Gastrocnemius medialis (tissue), 4 donors: ENCODE measurements around the gene SLK. TPM values are rescaled to one million over a fixed set of nuclear protein-coding genes. Genes with fewer than 3 reads are reported as not detected.

Source experiments
- ATAC-seq, 2 donors: fragments of 150-250 bp; one replicate each; pipeline ENCODE4 v1.9.1; 2016
- DNase-seq, 2 donors: peaks; one replicate each; pipeline ENCODE4 v3.0.0-alpha.2; 2019
- H3K27ac ChIP-seq, 4 donors: fragments of 200-600 bp; sonication (generic); 1 replicate in 1 of 4; 2 replicates in 3 of 4; pipeline ENCODE4 v1.5.1; 2016 to 2018; ENCODE audit warnings: mild to moderate bottlenecking in 2 of 4, moderate library complexity in 1 of 4
- H3K27me3 ChIP-seq, 3 donors: fragments of 200-600 bp; sonication (generic) in 2 of 3; 1 replicate in 1 of 3; 2 replicates in 2 of 3; pipeline versions ENCODE4 v1.5.1 to v1.6.0; 2016 to 2019; ENCODE audit warnings: mild to moderate bottlenecking in 1 of 3, moderate library complexity in 1 of 3
- H3K36me3 ChIP-seq, 2 donors: fragments of 200-600 bp; sonication (generic) in 1 of 2; one replicate each; pipeline ENCODE4 v1.5.1; 2017 to 2018
- H3K4me1 ChIP-seq, 2 donors: fragments of 200-600 bp; sonication (generic) in 1 of 2; one replicate each; pipeline ENCODE4 v1.5.1; 2016 to 2017; ENCODE audit warnings: mild to moderate bottlenecking in 2 of 2
- H3K4me3 ChIP-seq, 4 donors: fragments of 200-600 bp; sonication (generic) in 3 of 4; 1 replicate in 1 of 4; 2 replicates in 3 of 4; pipeline ENCODE4 v1.5.1; 2016 to 2019; ENCODE audit warnings: mild to moderate bottlenecking in 2 of 4
- H3K9me3 ChIP-seq, 3 donors: fragments of 200-600 bp; sonication (generic) in 2 of 3; 1 replicate in 1 of 3; 2 replicates in 2 of 3; pipeline ENCODE4 v1.5.1; 2016 to 2019
- POLR2A ChIP-seq, 2 donors: fragments of 450-650 bp; IDR thresholded peaks; one replicate each; pipeline ENCODE4 v1.6.1; 2017; ENCODE audit warnings: antibody characterized with exemption in 2 of 2, mild to moderate bottlenecking in 2 of 2, moderate library complexity in 2 of 2
- in situ Hi-C, 4 donors: fragments of 200-750 bp; cut with MboI; loops; one replicate each; pipeline versions ENCODE4 v1.15.0 to v1.8.0; 2017; ENCODE audit warnings: low sequenced_read_pairs in 4 of 4
- intact Hi-C: fragments of 100-400 bp; cut with DNase I; formaldehyde crosslinking; loops from one replicate; pipeline ENCODE4 v1.15.1; 2023; ENCODE audit warnings: low total_unique reads
- total RNA-seq, 4 donors: library from RNA; depleted of rRNA; stranded (reverse); fragments of >200 nt; gene quantifications; one replicate each; pipeline versions ENCODE4 v1.1.0 to v1.2.3, GENCODE V29; 2016
- TF ChIP-seq, protein P1 (sequence below), 5 experiments: fragments of 450-650 bp in 3 of 5; fragments of 200-600 bp in 2 of 5; sonication (generic) in 2 of 5; IDR thresholded peaks in 4 of 5; conservative IDR thresholded peaks in 1 of 5; 1 replicate in 4 of 5; 2 replicates in 1 of 5; pipeline ENCODE4 v1.5.1; 2016 to 2019; ENCODE audit warnings: antibody characterized with exemption in 5 of 5, mild to moderate bottlenecking in 3 of 5, moderate library complexity in 3 of 5

SLK gene
- total RNA-seq, 4 donors from 2014 or later: 43.3 to 53.3 (median 49.8) TPM

DNA sequence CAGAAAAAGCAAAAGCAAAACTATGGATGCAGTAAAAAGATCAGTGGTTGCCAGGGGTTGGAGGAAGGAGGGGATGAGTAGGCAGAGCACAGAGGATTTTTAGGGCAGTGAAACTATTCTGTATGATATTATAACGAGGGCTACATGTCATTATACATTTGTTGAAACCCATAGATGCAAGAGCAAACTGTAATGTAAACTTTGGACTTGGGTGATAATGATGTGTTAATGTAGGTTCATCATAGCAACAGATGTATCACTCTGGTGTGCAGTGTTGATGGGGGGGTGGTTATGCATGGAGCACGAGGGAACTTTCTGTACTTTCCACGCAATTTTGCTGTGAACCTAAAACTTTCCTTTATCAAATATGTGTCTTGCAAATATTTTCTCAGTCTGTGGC is 23.2 kb downstream of the SLK start:
- DNase-seq (no peak), ATAC-seq (no peak)
- peaks cover 0 to 13% of the 10 kb centered on the region in 2 donors for H3K36me3 ChIP-seq
- no peaks in the 10 kb centered on the region for H3K9me3 ChIP-seq
- TF ChIP-seq, protein P1, sequence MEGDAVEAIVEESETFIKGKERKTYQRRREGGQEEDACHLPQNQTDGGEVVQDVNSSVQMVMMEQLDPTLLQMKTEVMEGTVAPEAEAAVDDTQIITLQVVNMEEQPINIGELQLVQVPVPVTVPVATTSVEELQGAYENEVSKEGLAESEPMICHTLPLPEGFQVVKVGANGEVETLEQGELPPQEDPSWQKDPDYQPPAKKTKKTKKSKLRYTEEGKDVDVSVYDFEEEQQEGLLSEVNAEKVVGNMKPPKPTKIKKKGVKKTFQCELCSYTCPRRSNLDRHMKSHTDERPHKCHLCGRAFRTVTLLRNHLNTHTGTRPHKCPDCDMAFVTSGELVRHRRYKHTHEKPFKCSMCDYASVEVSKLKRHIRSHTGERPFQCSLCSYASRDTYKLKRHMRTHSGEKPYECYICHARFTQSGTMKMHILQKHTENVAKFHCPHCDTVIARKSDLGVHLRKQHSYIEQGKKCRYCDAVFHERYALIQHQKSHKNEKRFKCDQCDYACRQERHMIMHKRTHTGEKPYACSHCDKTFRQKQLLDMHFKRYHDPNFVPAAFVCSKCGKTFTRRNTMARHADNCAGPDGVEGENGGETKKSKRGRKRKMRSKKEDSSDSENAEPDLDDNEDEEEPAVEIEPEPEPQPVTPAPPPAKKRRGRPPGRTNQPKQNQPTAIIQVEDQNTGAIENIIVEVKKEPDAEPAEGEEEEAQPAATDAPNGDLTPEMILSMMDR (IDR thresholded peaks at IDR 0.05 in 4 of 5, conservative IDR thresholded peaks at IDR 0.05 in 1 of 5): no peak
- no peak for TF ChIP-seq POLR2A (IDR thresholded peaks at IDR 0.05)
- in situ Hi-C loops: loop anchor here in 1 of 4 donors (25.0 kb wide), 1 partner anchor 103 kb away; no protein-coding TSS in a partner anchor
- H3K4me3 ChIP-seq: no peak overlapping the region
- intact Hi-C loops: no loop called here
- no peak overlapping the region for H3K27ac ChIP-seq
- H3K4me1 ChIP-seq: peaks cover 12 to 14% of the 10 kb centered on the region in 2 donors
- no peaks in the 10 kb centered on the region for H3K27me3 ChIP-seq

- in situ Hi-C loops: loop anchor here in 1 of 4 donors (25.0 kb wide), 1 partner anchor 103 kb away; no protein-coding TSS in a partner anchor
- no peak for TF ChIP-seq POLR2A (IDR thresholded peaks at IDR 0.05)
- TF ChIP-seq, protein P1 (IDR thresholded peaks at IDR 0.05 in 4 of 5, conservative IDR thresholded peaks at IDR 0.05 in 1 of 5): no peak
- Histone ChIP-seq H3K27ac (no peak overlapping the region), H3K27me3 (no peaks in the 10 kb centered on the region), H3K36me3 (peaks cover 0 to 13% of the 10 kb centered on the region in 2 donors), H3K9me3 (no peaks in the 10 kb centered on the region), H3K4me1 (peaks cover 12 to 14% of the 10 kb centered on the region in 2 donors), H3K4me3 (no peak overlapping the region)
- intact Hi-C loops: no loop called here
- DNase-seq: no peak
- no peak for ATAC-seq
Measured at GRCh38 chr10:103990531-103990930, 23.6 kb downstream of the SLK start.

GRCh38 chr10:103991393-103992128 is 24.6 kb downstream of the SLK start:
- in situ Hi-C loops (loop anchor here in 1 of 4 donors (25.0 kb wide), 1 partner anchor 104 kb away; no protein-coding TSS in a partner anchor), intact Hi-C loops (no loop called here)
- ATAC-seq (no peak), DNase-seq (no peak)
- Histone ChIP-seq H3K4me1 (peaks cover 9 to 12% of the 10 kb centered on the region in 2 donors), H3K27ac (no peak overlapping the region), H3K4me3 (no peak overlapping the region), H3K27me3 (no peaks in the 10 kb centered on the region), H3K9me3 (no peaks in the 10 kb centered on the region), H3K36me3 (peaks cover 0 to 15% of the 10 kb centered on the region in 2 donors)
- TF ChIP-seq, protein P1 (IDR thresholded peaks at IDR 0.05 in 4 of 5, conservative IDR thresholded peaks at IDR 0.05 in 1 of 5): no peak
- no peak for TF ChIP-seq POLR2A (IDR thresholded peaks at IDR 0.05)

DNA sequence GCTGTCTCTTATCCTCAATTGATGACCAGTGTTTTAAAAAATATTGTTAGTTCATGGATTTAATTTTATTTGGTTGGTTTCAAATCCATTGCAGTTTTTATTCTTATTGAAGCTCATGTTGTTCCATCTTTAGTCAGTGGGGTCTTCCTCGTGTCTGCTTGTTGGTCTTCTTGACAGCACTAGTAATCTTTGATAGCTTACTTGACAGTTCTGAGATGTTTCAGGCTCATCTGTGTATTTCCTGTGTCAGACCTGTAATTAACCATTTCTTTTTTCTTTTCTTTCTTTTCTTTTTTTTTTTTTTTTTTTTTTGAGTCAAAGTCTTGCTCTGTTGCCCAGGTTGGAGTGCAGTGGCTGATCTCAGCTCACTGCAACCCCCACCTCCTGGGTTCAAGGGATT is 28.2 kb downstream of the SLK start:
- TF ChIP-seq, protein P1 (IDR thresholded peaks at IDR 0.05 in 4 of 5, conservative IDR thresholded peaks at IDR 0.05 in 1 of 5): no peak
- no peak for TF ChIP-seq POLR2A (IDR thresholded peaks at IDR 0.05)
- H3K9me3 ChIP-seq: no peaks in the 10 kb centered on the region
- H3K4me1 ChIP-seq: peaks cover 0 to 3% of the 10 kb centered on the region in 2 donors
- in situ Hi-C loops: loop anchor here in 1 of 4 donors (25.0 kb wide), 1 partner anchor 108 kb away; no protein-coding TSS in a partner anchor
- ATAC-seq (no peak), DNase-seq (no peak)
- H3K27ac ChIP-seq: no peak overlapping the region
- peaks cover 0 to 49% of the 10 kb centered on the region in 2 donors for H3K36me3 ChIP-seq
- intact Hi-C loops: no loop called here
- H3K4me3 ChIP-seq: no peak overlapping the region
- H3K27me3 ChIP-seq: no peaks in the 10 kb centered on the region
